ENCODE data around the gene IGLL5. TPM values are rescaled to one million over a fixed set of nuclear protein-coding genes. Genes with fewer than 3 reads are reported as not detected.
"Not testable (repeated sequence)": the region's sequence is repeated elsewhere in the genome, so short reads cannot be mapped to it uniquely, and the experiment has no call there.

Gene IGLL5
- total and polyA plus RNA-seq, 2 donors (not counting 1 experiment from before 2014, with no cell fraction given): not detected

GRCh38 chr22:22921575-22921974 lies 34.0 kb downstream of the IGLL5 start:
- Histone ChIP-seq H3K4me2 (ENCODE audit: extremely low read depth, insufficient read depth, low read length) (no peak overlapping the region), H3K9ac (ENCODE audit: insufficient read depth, low read length) (no peak overlapping the region), H3K4me3 (replicated peaks in 1 of 4; ENCODE audit: control extremely low read depth in 1 of 4, insufficient read depth in 1 of 4, low read depth in 3 of 4, low read length in 4 of 4) (no peak overlapping the region), H3K27me3 (ENCODE audit: control insufficient read depth, insufficient read depth, low read length) (no peaks in the 10 kb centered on the region), H3K27ac (ENCODE audit: insufficient read depth, low read length) (no peak overlapping the region), H4K20me1 (ENCODE audit: control insufficient read depth, extremely low read depth, insufficient read depth, low read length) (no peaks in the 10 kb centered on the region), H3K4me1 (ENCODE audit: control insufficient read depth, extremely low read depth, insufficient read depth, low read length) (no peaks in the 10 kb centered on the region), H3K36me3 (ENCODE audit: control insufficient read depth, insufficient read depth, low read length) (no peaks in the 10 kb centered on the region), H3K79me2 (ENCODE audit: control insufficient read depth, insufficient read depth, low read length) (no peaks in the 10 kb centered on the region), H2AFZ (ENCODE audit: low read length) (no peak overlapping the region), H3K9me3 (ENCODE audit: control insufficient read depth, insufficient read depth, low read depth, low read length) (no peaks in the 10 kb centered on the region)
- TF ChIP-seq EZH2 (IDR thresholded peaks at IDR 0.05; ENCODE audit: low read length, missing control alignments): no peak
- no peak for TF ChIP-seq CTCF (conservative IDR thresholded peaks at IDR 0.05 in 1 of 2, IDR thresholded peaks at IDR 0.05 in 1 of 2; ENCODE audit: low read depth in 1 of 2, low read length in 2 of 2)
- DNase-seq (ENCODE audit: low read depth in 2 of 2): no peak

DNA sequence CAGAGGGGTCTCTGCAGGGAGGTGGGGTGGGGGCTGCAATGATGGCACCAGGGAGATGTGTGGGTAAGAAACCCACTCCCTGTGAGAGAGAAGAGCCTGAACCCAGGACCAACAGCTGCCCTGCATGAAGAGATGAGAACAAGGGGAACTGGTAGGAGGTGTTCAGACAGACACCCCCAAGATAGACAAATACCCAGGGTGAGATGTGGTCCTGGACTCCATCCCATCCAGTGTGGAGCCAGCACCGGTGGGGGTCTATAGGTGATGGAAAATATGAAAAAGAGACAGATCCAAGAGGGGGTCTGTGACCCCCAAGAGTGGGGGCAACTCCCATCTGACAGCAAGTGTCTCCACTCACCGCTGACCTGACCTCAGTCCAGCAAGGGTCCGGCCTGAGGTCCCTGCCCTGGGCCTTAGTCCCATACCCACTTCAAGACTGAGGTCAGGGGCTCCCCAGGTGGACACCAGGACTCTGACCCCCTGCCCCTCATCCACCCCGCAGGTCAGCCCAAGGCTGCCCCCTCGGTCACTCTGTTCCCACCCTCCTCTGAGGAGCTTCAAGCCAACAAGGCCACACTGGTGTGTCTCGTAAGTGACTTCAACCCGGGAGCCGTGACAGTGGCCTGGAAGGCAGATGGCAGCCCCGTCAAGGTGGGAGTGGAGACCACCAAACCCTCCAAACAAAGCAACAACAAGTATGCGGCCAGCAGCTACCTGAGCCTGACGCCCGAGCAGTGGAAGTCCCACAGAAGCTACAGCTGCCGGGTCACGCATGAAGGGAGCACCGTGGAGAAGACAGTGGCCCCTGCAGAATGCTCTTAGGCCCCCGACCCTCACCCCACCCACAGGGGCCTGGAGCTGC lies 34.7 kb downstream of the IGLL5 start:
- not testable (repeated sequence) for H3K9ac ChIP-seq (ENCODE audit: insufficient read depth, low read length); H3K36me3 ChIP-seq (ENCODE audit: control insufficient read depth, insufficient read depth, low read length); DNase-seq (ENCODE audit: low read depth in 2 of 2); H3K27me3 ChIP-seq (ENCODE audit: control insufficient read depth, insufficient read depth, low read length); H3K4me3 ChIP-seq (replicated peaks in 1 of 4; ENCODE audit: control extremely low read depth in 1 of 4, insufficient read depth in 1 of 4, low read depth in 3 of 4, low read length in 4 of 4); H3K4me1 ChIP-seq (ENCODE audit: control insufficient read depth, extremely low read depth, insufficient read depth, low read length); H3K27ac ChIP-seq (ENCODE audit: insufficient read depth, low read length); H2AFZ ChIP-seq (ENCODE audit: low read length); H3K79me2 ChIP-seq (ENCODE audit: control insufficient read depth, insufficient read depth, low read length); H3K4me2 ChIP-seq (ENCODE audit: extremely low read depth, insufficient read depth, low read length); H4K20me1 ChIP-seq (ENCODE audit: control insufficient read depth, extremely low read depth, insufficient read depth, low read length); H3K9me3 ChIP-seq (ENCODE audit: control insufficient read depth, insufficient read depth, low read depth, low read length)

DNA sequence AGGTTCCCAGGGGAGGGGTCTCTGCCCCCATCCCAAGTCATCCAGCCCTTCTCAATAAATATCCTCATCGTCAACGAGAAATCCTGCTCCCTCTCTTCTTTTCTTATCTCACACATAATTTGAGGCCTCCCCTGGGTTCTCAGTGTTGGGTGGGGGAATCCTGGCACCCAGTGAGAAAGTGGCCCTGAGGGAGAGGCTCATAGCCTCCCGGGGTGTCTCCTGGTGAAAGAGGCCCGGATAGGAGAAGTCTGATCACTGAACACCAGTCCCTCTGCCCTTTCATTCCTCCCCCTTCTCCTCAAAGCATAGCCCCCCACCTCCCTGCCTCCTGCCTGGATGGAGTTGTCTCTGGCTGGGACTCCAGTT lies 35.3 kb downstream of the IGLL5 start:
- TF ChIP-seq CTCF (conservative IDR thresholded peaks at IDR 0.05 in 1 of 2, IDR thresholded peaks at IDR 0.05 in 1 of 2; ENCODE audit: low read depth in 1 of 2, low read length in 2 of 2) (no peak), EZH2 (IDR thresholded peaks at IDR 0.05; ENCODE audit: low read length, missing control alignments) (no peak)
- Histone ChIP-seq H3K79me2 (ENCODE audit: control insufficient read depth, insufficient read depth, low read length) (no peaks in the 10 kb centered on the region), H3K27me3 (ENCODE audit: control insufficient read depth, insufficient read depth, low read length) (no peaks in the 10 kb centered on the region), H4K20me1 (ENCODE audit: control insufficient read depth, extremely low read depth, insufficient read depth, low read length) (no peaks in the 10 kb centered on the region), H2AFZ (ENCODE audit: low read length) (no peak overlapping the region), H3K4me3 (replicated peaks in 1 of 4; ENCODE audit: control extremely low read depth in 1 of 4, insufficient read depth in 1 of 4, low read depth in 3 of 4, low read length in 4 of 4) (no peak overlapping the region), H3K9me3 (ENCODE audit: control insufficient read depth, insufficient read depth, low read depth, low read length) (no peaks in the 10 kb centered on the region), H3K4me2 (ENCODE audit: extremely low read depth, insufficient read depth, low read length) (no peak overlapping the region), H3K36me3 (ENCODE audit: control insufficient read depth, insufficient read depth, low read length) (no peaks in the 10 kb centered on the region), H3K9ac (ENCODE audit: insufficient read depth, low read length) (no peak overlapping the region), H3K4me1 (ENCODE audit: control insufficient read depth, extremely low read depth, insufficient read depth, low read length) (no peaks in the 10 kb centered on the region), H3K27ac (ENCODE audit: insufficient read depth, low read length) (no peak overlapping the region)
- no peak for DNase-seq (ENCODE audit: low read depth in 2 of 2)

Data from fibroblast of lung (primary cell).